Sigmoid colon (tissue), 7 donors: ENCODE results near the gene CCR8. TPM values are rescaled to one million over a fixed set of nuclear protein-coding genes. Genes with fewer than 3 reads are reported as not detected.

Experiments
- DNase-seq: peaks from one replicate; pipeline ENCODE4 v3.0.0-alpha.2; 2019
- H3K27ac ChIP-seq, 4 donors: fragments of 200-600 bp; sonication (generic); one replicate each; pipeline ENCODE4 v1.5.1; 2016 to 2019; ENCODE audit warnings: mild to moderate bottlenecking in 1 of 4
- H3K27me3 ChIP-seq, 3 donors: fragments of 200-600 bp; sonication (generic); one replicate each; pipeline ENCODE4 v1.5.1; 2019; ENCODE audit warnings: mild to moderate bottlenecking in 1 of 3
- H3K36me3 ChIP-seq, 4 donors: fragments of 200-600 bp; sonication (generic); one replicate each; pipeline ENCODE4 v1.5.1; 2016 to 2019
- H3K4me1 ChIP-seq, 4 donors: fragments of 200-600 bp; sonication (generic); one replicate each; pipeline ENCODE4 v1.5.1; 2017 to 2019
- H3K4me3 ChIP-seq, 4 donors: fragments of 200-600 bp; sonication (generic); one replicate each; pipeline ENCODE4 v1.5.1; 2017 to 2019; ENCODE audit warnings: mild to moderate bottlenecking in 2 of 4, moderate library complexity in 1 of 4
- H3K9me3 ChIP-seq, 4 donors: fragments of 200-600 bp in 3 of 4; sonication (generic) in 3 of 4; one replicate each; pipeline versions ENCODE4 v1.5.1 to v1.6.1; 2013 to 2019
- CTCF ChIP-seq, 4 experiments: fragments of 450-650 bp in 3 of 4; fragments of 200-600 bp in 1 of 4; IDR thresholded peaks; one replicate each; pipeline ENCODE4 v1.5.1; 2016 to 2019; ENCODE audit warnings: antibody characterized with exemption in 4 of 4, mild to moderate bottlenecking in 3 of 4, moderate library complexity in 2 of 4
- EP300 ChIP-seq, 4 donors: sonication (generic); formaldehyde crosslinking; IDR thresholded peaks; one replicate each; pipeline ENCODE4 v1.6.1; 2017; ENCODE audit warnings: antibody characterized with exemption in 4 of 4
- POLR2A ChIP-seq, 2 donors: fragments of 450-650 bp; IDR thresholded peaks; one replicate each; pipeline ENCODE4 v1.6.1; 2016; ENCODE audit warnings: antibody characterized with exemption in 2 of 2, mild to moderate bottlenecking in 2 of 2, moderate library complexity in 2 of 2
- POLR2AphosphoS5 ChIP-seq, 4 donors: sonication (generic); formaldehyde crosslinking; IDR thresholded peaks; one replicate each; pipeline ENCODE4 v1.6.1; 2017; ENCODE audit warnings: antibody characterized with exemption in 4 of 4
- WGBS, 2 donors: extraction: QIAGEN DNeasy Blood & Tissue Kit; methylation state at CpG; one replicate each; pipeline ENCODE4 v1.1.7; 2013; 5-methylcytosine and 5-hydroxymethylcytosine counted together
- intact Hi-C: fragments of 100-400 bp; cut with DNase I; formaldehyde crosslinking; loops from one replicate; pipeline ENCODE4 v1.15.1; 2023
- polyA plus RNA-seq, 3 donors: library from polyadenylated mRNA; stranded (reverse); fragments of 200-250 nt; gene quantifications; one replicate each; pipeline ENCODE4 v1.2.3, GENCODE V29; 2013
- total RNA-seq, 4 donors: library from RNA; depleted of rRNA; stranded (reverse); fragments of >200 nt; gene quantifications; one replicate each; pipeline ENCODE4 v1.1.0, GENCODE V29; 2016
- donor health status: healthy with polysubstance abuse.
- donor health status: Bipolar disorder and iron deficiency.
- donor health status: healthy.

CCR8 gene
- total and polyA plus RNA-seq, 7 donors: 0.93 TPM; not detected in 6

- intact Hi-C loops: no loop called here
- 88 to 93% methylated on average over 4 of the region's 4 CpGs for WGBS, 2 donors
- Histone ChIP-seq H3K4me1 (no peaks in the 10 kb centered on the region), H3K36me3 (no peaks in the 10 kb centered on the region), H3K27ac (no peak overlapping the region), H3K4me3 (no peak overlapping the region), H3K27me3 (no peaks in the 10 kb centered on the region), H3K9me3 (no peaks in the 10 kb centered on the region)
- no peak for DNase-seq
- TF ChIP-seq CTCF (IDR thresholded peaks at IDR 0.05) (no peak), EP300 (IDR thresholded peaks at IDR 0.05) (no peak), POLR2AphosphoS5 (IDR thresholded peaks at IDR 0.05) (no peak), POLR2A (IDR thresholded peaks at IDR 0.05) (no peak)
These were observed 4.7 kb downstream of the CCR8 start for GRCh38 chr3:39334205-39334604.

GRCh38 chr3:39338201-39338600, 8.7 kb downstream of the CCR8 start:
- Histone ChIP-seq H3K4me3 (no peak overlapping the region), H3K27me3 (no peaks in the 10 kb centered on the region), H3K27ac (no peak overlapping the region), H3K36me3 (no peaks in the 10 kb centered on the region), H3K9me3 (no peaks in the 10 kb centered on the region), H3K4me1 (no peaks in the 10 kb centered on the region)
- TF ChIP-seq POLR2AphosphoS5 (IDR thresholded peaks at IDR 0.05) (no peak), CTCF (IDR thresholded peaks at IDR 0.05) (no peak), POLR2A (IDR thresholded peaks at IDR 0.05) (no peak), EP300 (IDR thresholded peaks at IDR 0.05) (no peak)
- WGBS, 2 donors: 81 to 88% methylated on average over 1 of the region's 1 CpG
- intact Hi-C loops: no loop called here
- DNase-seq: no peak

GRCh38 chr3:39339086-39339485, 9.6 kb downstream of the CCR8 start:
- no peak for TF ChIP-seq POLR2A (IDR thresholded peaks at IDR 0.05)
- TF ChIP-seq EP300 (IDR thresholded peaks at IDR 0.05): no peak
- no peak for TF ChIP-seq CTCF (IDR thresholded peaks at IDR 0.05)
- no peak for TF ChIP-seq POLR2AphosphoS5 (IDR thresholded peaks at IDR 0.05)
- DNase-seq: no peak
- H3K4me1 ChIP-seq: no peaks in the 10 kb centered on the region
- no peaks in the 10 kb centered on the region for H3K36me3 ChIP-seq
- 75 to 84% methylated on average over 1 of the region's 1 CpG for WGBS, 2 donors
- H3K27ac ChIP-seq: no peak overlapping the region
- H3K9me3 ChIP-seq: no peaks in the 10 kb centered on the region
- H3K27me3 ChIP-seq: no peaks in the 10 kb centered on the region
- intact Hi-C loops: no loop called here
- H3K4me3 ChIP-seq: no peak overlapping the region

GRCh38 chr3:39343076-39343717, 13.7 kb downstream of the CCR8 start:
- Histone ChIP-seq H3K36me3 (no peaks in the 10 kb centered on the region), H3K4me1 (no peaks in the 10 kb centered on the region), H3K27ac (no peak overlapping the region), H3K27me3 (no peaks in the 10 kb centered on the region), H3K9me3 (no peaks in the 10 kb centered on the region), H3K4me3 (no peak overlapping the region)
- intact Hi-C loops: no loop called here
- 28 to 65% methylated on average over 1 of the region's 1 CpG for WGBS, 2 donors
- no peak for TF ChIP-seq EP300 (IDR thresholded peaks at IDR 0.05)
- no peak for TF ChIP-seq POLR2AphosphoS5 (IDR thresholded peaks at IDR 0.05)
- no peak for TF ChIP-seq POLR2A (IDR thresholded peaks at IDR 0.05)
- no peak for TF ChIP-seq CTCF (IDR thresholded peaks at IDR 0.05)
- no peak for DNase-seq

- H3K4me1 ChIP-seq: no peaks in the 10 kb centered on the region
- DNase-seq: no peak
- H3K36me3 ChIP-seq: no peaks in the 10 kb centered on the region
- intact Hi-C loops: no loop called here
- no peaks in the 10 kb centered on the region for H3K9me3 ChIP-seq
- TF ChIP-seq POLR2AphosphoS5 (IDR thresholded peaks at IDR 0.05): no peak
- TF ChIP-seq CTCF (IDR thresholded peaks at IDR 0.05): no peak
- TF ChIP-seq POLR2A (IDR thresholded peaks at IDR 0.05): no peak
- no peak for TF ChIP-seq EP300 (IDR thresholded peaks at IDR 0.05)
- H3K4me3 ChIP-seq: no peak overlapping the region
- no peaks in the 10 kb centered on the region for H3K27me3 ChIP-seq
- no peak overlapping the region for H3K27ac ChIP-seq
These were observed 14.3 kb downstream of the CCR8 start for GRCh38 chr3:39343760-39344159.
